Measurements from ENCODE around the gene TMEM87B. TPM values are rescaled to one million over a fixed set of nuclear protein-coding genes. Genes with fewer than 3 reads are reported as not detected.
A peak's percentile ranks its signal among the peaks of the same experiment; 100 is the strongest.

TMEM87B gene
- total and polyA plus RNA-seq, 2 of the 8 experiments (the other 6 are each of a cell fraction or from before 2014, with no cell fraction given) = 7.2 to 9.0 TPM

DNA sequence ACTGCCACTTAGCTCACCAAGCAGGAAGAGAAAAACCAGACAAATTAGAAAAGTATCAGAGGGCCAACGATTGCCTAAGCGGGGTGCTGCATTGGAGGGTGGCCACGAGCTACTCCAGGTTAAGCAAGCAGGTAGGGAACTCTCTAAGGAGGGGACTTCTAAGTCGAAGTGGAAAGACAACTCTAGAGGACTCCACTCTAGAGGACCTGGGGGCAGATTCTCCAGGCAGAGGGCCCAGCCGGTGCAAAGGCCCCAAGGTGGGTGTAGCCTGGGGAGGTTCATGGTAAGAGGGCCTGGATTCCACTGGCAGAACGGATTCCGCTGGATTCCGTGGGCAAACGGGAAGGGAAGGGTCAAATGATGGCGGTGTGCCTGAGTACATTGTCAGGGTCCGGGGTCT, 95.8 kb downstream of the TMEM87B start:
- Histone ChIP-seq H3K9ac (replicated peaks in 1 of 4; ENCODE audit: extremely low read depth in 1 of 4, low read depth in 3 of 4, low read length in 3 of 4) (no peak overlapping the region), H3K18ac (ENCODE audit: extremely low read depth, low read length) (no peak overlapping the region), H3K27ac (ENCODE audit: low read depth, low read length) (no peak overlapping the region), H4K20me1 (replicated peaks in 1 of 2; ENCODE audit: control insufficient read depth in 1 of 2, insufficient read depth in 2 of 2, low read length in 2 of 2) (no peaks in the 10 kb centered on the region), H3K36me3 (ENCODE audit: control insufficient read depth in 2 of 4, insufficient read depth in 4 of 4, low read length in 3 of 4) (no peaks in the 10 kb centered on the region), H2BK5ac (ENCODE audit: low read depth, low read length) (no peak overlapping the region), H4K5ac (ENCODE audit: insufficient read length, low read depth, low read length) (no peak overlapping the region), H3K79me1 (ENCODE audit: low read depth, low read length) (no peaks in the 10 kb centered on the region), H2BK15ac (ENCODE audit: low read length) (no peak overlapping the region), H3K9me3 (ENCODE audit: insufficient read depth in 2 of 2, low read depth in 1 of 2, low read length in 1 of 2) (no peaks in the 10 kb centered on the region), H2AK5ac (ENCODE audit: low read depth, low read length) (no peak overlapping the region), H3K4me2 (ENCODE audit: insufficient read depth in 1 of 2, low read depth in 2 of 2, low read length in 2 of 2) (no peak overlapping the region), H3K79me2 (ENCODE audit: control insufficient read depth in 1 of 2, insufficient read depth in 2 of 2, low read length in 2 of 2) (no peaks in the 10 kb centered on the region), H3K56ac (replicated peaks; ENCODE audit: insufficient read length, low read depth, low read length) (no peak overlapping the region), H2BK12ac (ENCODE audit: low read depth, low read length) (no peak overlapping the region), H4K91ac (replicated peaks; ENCODE audit: insufficient read length, low read length) (no peak overlapping the region), H2AFZ (ENCODE audit: low read length) (no peak overlapping the region), H2BK120ac (replicated peaks; ENCODE audit: low read depth, low read length) (no peak overlapping the region), H3K4me3 (ENCODE audit: extremely low read depth in 1 of 4, insufficient read depth in 2 of 4, low read depth in 3 of 4, low read length in 4 of 4) (no peak overlapping the region), H3K4me1 (replicated peaks in 1 of 4; ENCODE audit: control insufficient read depth in 3 of 4, insufficient read depth in 4 of 4, low read length in 3 of 4) (peaks cover 0 to 7% (median 2%) of the 10 kb centered on the region in 4 experiments; a peak in 2 of 7 replicates), H3K14ac (ENCODE audit: insufficient read length) (no peak overlapping the region), H3K23me2 (ENCODE audit: low read depth, low read length) (no peaks in the 10 kb centered on the region), H3K27me3 (replicated peaks in 1 of 4; ENCODE audit: control insufficient read depth in 3 of 4, extremely low read depth in 1 of 4, insufficient read depth in 3 of 4, low read length in 3 of 4) (no peaks in the 10 kb centered on the region; a peak in 1 of 7 replicates), H3K23ac (ENCODE audit: insufficient read length) (no peak overlapping the region), H2BK20ac (ENCODE audit: low read length) (no peak overlapping the region), H3K4ac (replicated peaks; ENCODE audit: insufficient read length, low read depth, low read length) (no peak overlapping the region), H4K8ac (ENCODE audit: extremely low read depth, insufficient read depth, low read length) (no peak overlapping the region)
- TF ChIP-seq SIX5 (IDR thresholded peaks at IDR 0.05; ENCODE audit: low read depth, low read length) (no peak), RAD21 (IDR thresholded peaks at IDR 0.05 in 1 of 2, conservative IDR thresholded peaks at IDR 0.05 in 1 of 2; ENCODE audit: low read depth in 2 of 2, low read length in 2 of 2) (no peak), CTBP2 (IDR thresholded peaks at IDR 0.05; ENCODE audit: borderline replicate concordance, insufficient read depth, insufficient read length, low read length) (no peak), HDAC2 (IDR thresholded peaks at IDR 0.05; ENCODE audit: borderline replicate concordance in 1 of 2, low read depth in 2 of 2, low read length in 2 of 2) (no peak), MAFK (IDR thresholded peaks at IDR 0.05; ENCODE audit: low read depth, low read length) (no peak), RXRA (IDR thresholded peaks at IDR 0.05; ENCODE audit: insufficient read depth, low read depth, low read length) (no peak)
- TF ChIP-seq, protein P1, sequence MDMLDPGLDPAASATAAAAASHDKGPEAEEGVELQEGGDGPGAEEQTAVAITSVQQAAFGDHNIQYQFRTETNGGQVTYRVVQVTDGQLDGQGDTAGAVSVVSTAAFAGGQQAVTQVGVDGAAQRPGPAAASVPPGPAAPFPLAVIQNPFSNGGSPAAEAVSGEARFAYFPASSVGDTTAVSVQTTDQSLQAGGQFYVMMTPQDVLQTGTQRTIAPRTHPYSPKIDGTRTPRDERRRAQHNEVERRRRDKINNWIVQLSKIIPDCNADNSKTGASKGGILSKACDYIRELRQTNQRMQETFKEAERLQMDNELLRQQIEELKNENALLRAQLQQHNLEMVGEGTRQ (IDR thresholded peaks at IDR 0.05; ENCODE audit: low read length) = no peak
- TF ChIP-seq, protein P2, sequence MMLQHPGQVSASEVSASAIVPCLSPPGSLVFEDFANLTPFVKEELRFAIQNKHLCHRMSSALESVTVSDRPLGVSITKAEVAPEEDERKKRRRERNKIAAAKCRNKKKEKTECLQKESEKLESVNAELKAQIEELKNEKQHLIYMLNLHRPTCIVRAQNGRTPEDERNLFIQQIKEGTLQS (IDR thresholded peaks at IDR 0.05; ENCODE audit: insufficient read depth, low read depth, low read length) = no peak
- ChIA-PET POLR2A (ENCODE audit: partially characterized antibody) (interaction anchor here (1.2 kb wide), 1 partner anchor 10 kb away, joined by 3 read pairs; no protein-coding TSS in a partner anchor), CTCF (ENCODE audit: partially characterized antibody) (interaction anchor here (0.5 to 1.6 kb wide), 2 partner anchors 11 to 36 kb away, joined by 3 to 4 read pairs; no protein-coding TSS in a partner anchor)
- FAIRE-seq = no peak
- peak in 1 of 2 experiments; percentile 31 for DNase-seq (ENCODE audit: low read depth in 1 of 2, low spot score in 2 of 2)
- WGBS, 2 experiments (ENCODE audit: extremely low coverage in 1 of 2, insufficient coverage in 1 of 2, insufficient read length in 1 of 2, insufficient replicate concordance in 2 of 2, low coverage in 1 of 2, low lambda C conversion rate in 2 of 2, missing lambda C conversion rate in 1 of 2) = 90% methylated on average over 11 of the region's 11 CpGs; no CpG with 5 or more reads in 1 of the 2 experiments

Data from H1 (cell line).